H9 (cell line): ENCODE measurements around the gene TRAF3. TPM values are rescaled to one million over a fixed set of nuclear protein-coding genes. Genes with fewer than 3 reads are reported as not detected.

Source experiments
- DNase-seq: peaks from one replicate; pipeline ENCODE4 v3.0.0-alpha.2; 2017
- H2AFZ ChIP-seq: one replicate; pipeline ENCODE4 v1.6.1; 2013; ENCODE audit warnings: mild to moderate bottlenecking, low read length, control low read depth, moderate library complexity
- H2AK5ac ChIP-seq: 2 replicates; pipeline ENCODE4 v1.6.1; 2013; ENCODE audit warnings: low read length, control low read depth, mixed read lengths; ENCODE audit not compliant: insufficient read length
- H2BK120ac ChIP-seq: one replicate; pipeline ENCODE4 v1.6.1; 2013; ENCODE audit warnings: low read depth, mild to moderate bottlenecking, low read length, control low read depth, inconsistent platforms; ENCODE audit not compliant: poor library complexity, severe bottlenecking
- H2BK12ac ChIP-seq: 2 replicates; pipeline ENCODE4 v1.6.1; 2013; ENCODE audit warnings: low read length, control low read depth, mixed read lengths, low read depth; ENCODE audit not compliant: insufficient read length
- H2BK15ac ChIP-seq: 2 replicates; pipeline ENCODE4 v1.6.1; 2013; ENCODE audit warnings: low read depth, low read length, control low read depth
- H2BK20ac ChIP-seq: one replicate; pipeline ENCODE4 v1.6.1; 2013; ENCODE audit warnings: low read depth, mild to moderate bottlenecking, low read length, control low read depth, inconsistent platforms; ENCODE audit not compliant: poor library complexity, severe bottlenecking
- H2BK5ac ChIP-seq: 2 replicates; pipeline ENCODE4 v1.6.1; 2013; ENCODE audit warnings: low read length, control low read depth, mixed read lengths; ENCODE audit not compliant: insufficient read length
- H3K14ac ChIP-seq: 2 replicates; pipeline ENCODE4 v1.6.1; 2013; ENCODE audit warnings: low read length, control low read depth; ENCODE audit not compliant: insufficient read depth
- H3K18ac ChIP-seq: 2 replicates; pipeline ENCODE4 v1.6.1; 2013; ENCODE audit warnings: low read depth, mild to moderate bottlenecking, mixed read lengths, low read length, control low read depth; ENCODE audit not compliant: insufficient read length
- H3K23ac ChIP-seq: 2 replicates; pipeline ENCODE4 v1.6.1; 2013; ENCODE audit warnings: low read length, control low read depth, mixed read lengths, low read depth; ENCODE audit not compliant: insufficient read length
- H3K23me2 ChIP-seq: 2 replicates; pipeline ENCODE4 v1.6.1; 2013; ENCODE audit warnings: low read depth, mild to moderate bottlenecking, mixed read lengths, low read length, control low read depth; ENCODE audit not compliant: insufficient read length, poor library complexity, severe bottlenecking
- H3K27ac ChIP-seq: 2 replicates; pipeline ENCODE4 v1.5.1; 2013; ENCODE audit warnings: low read length, control low read depth, mixed read lengths, low read depth; ENCODE audit not compliant: insufficient read length
- H3K27me3 ChIP-seq: 2 replicates; pipeline ENCODE4 v1.6.1; 2013; ENCODE audit warnings: low read length, control low read depth, inconsistent platforms; ENCODE audit not compliant: insufficient read depth
- H3K4ac ChIP-seq: 2 replicates; pipeline ENCODE4 v1.6.1; 2013; ENCODE audit warnings: low read depth, mild to moderate bottlenecking, control low read depth, inconsistent platforms, low read length, moderate library complexity
- H3K4me1 ChIP-seq: 2 replicates; pipeline ENCODE4 v1.6.1; 2013; ENCODE audit warnings: low read length, control low read depth, inconsistent platforms; ENCODE audit not compliant: insufficient read depth
- H3K4me2 ChIP-seq: 2 replicates; pipeline ENCODE4 v1.6.1; 2013; ENCODE audit warnings: low read length, control low read depth, mixed read lengths; ENCODE audit not compliant: insufficient read length, insufficient read depth
- H3K56ac ChIP-seq: 2 replicates; pipeline ENCODE4 v1.6.1; 2013; ENCODE audit warnings: low read depth, mild to moderate bottlenecking, mixed read lengths, low read length, control low read depth; ENCODE audit not compliant: insufficient read length
- H3K79me1 ChIP-seq: 2 replicates; pipeline ENCODE4 v1.6.1; 2013; ENCODE audit warnings: low read depth, mild to moderate bottlenecking, moderate library complexity, low read length, control low read depth, inconsistent platforms; ENCODE audit not compliant: insufficient read depth, poor library complexity, severe bottlenecking
- H3K79me2 ChIP-seq: 2 replicates; pipeline ENCODE4 v1.6.1; 2013; ENCODE audit warnings: low read length, control low read depth, inconsistent platforms; ENCODE audit not compliant: insufficient read depth
- H3K9ac ChIP-seq: 2 replicates; pipeline ENCODE4 v1.6.1; 2013; ENCODE audit warnings: low read length, control low read depth, mixed read lengths; ENCODE audit not compliant: insufficient read length; ENCODE audit errors: extremely low read depth
- H3K9me3 ChIP-seq: one replicate; pipeline ENCODE4 v1.6.1; 2013; ENCODE audit warnings: low read depth, low read length, inconsistent platforms; ENCODE audit not compliant: control insufficient read depth
- H3T11ph ChIP-seq: one replicate; pipeline ENCODE4 v1.6.1; 2013; ENCODE audit warnings: mild to moderate bottlenecking, low read length, control low read depth, inconsistent platforms
- H4K20me1 ChIP-seq: one replicate; pipeline ENCODE4 v1.6.1; 2013; ENCODE audit not compliant: control insufficient read depth, insufficient read length, insufficient read depth
- H4K5ac ChIP-seq: 2 replicates; pipeline ENCODE4 v1.6.1; 2013; ENCODE audit warnings: low read depth, mild to moderate bottlenecking, mixed read lengths, low read length, control low read depth; ENCODE audit not compliant: insufficient read length
- H4K8ac ChIP-seq: replicated peaks from 2 replicates; pipeline ENCODE4 v1.6.1; 2013; ENCODE audit warnings: low read length, control low read depth, mixed read lengths, low read depth; ENCODE audit not compliant: insufficient read length
- H4K91ac ChIP-seq: 2 replicates; pipeline ENCODE4 v1.6.1; 2013; ENCODE audit warnings: low read depth, mild to moderate bottlenecking, moderate library complexity, mixed read lengths, low read length, control low read depth; ENCODE audit not compliant: insufficient read length
- H3K27ac Mint-ChIP-seq, 3 experiments: 2 replicates in 2 of 3; 3 replicates in 1 of 3; pipeline ENCODE4 v1.8.0; 2020 to 2021; ENCODE audit warnings: mixed read lengths in 3 of 3, mild to moderate bottlenecking in 1 of 3, moderate library complexity in 1 of 3
- H3K27me3 Mint-ChIP-seq: 2 replicates; pipeline ENCODE4 v1.8.0; 2021; ENCODE audit warnings: low read depth, mild to moderate bottlenecking, moderate library complexity, mixed read lengths
- H3K36me3 Mint-ChIP-seq, 3 experiments: 2 replicates in 2 of 3; 3 replicates in 1 of 3; pipeline ENCODE4 v1.8.0; 2020 to 2021; ENCODE audit warnings: low read depth in 3 of 3, mixed read lengths in 3 of 3; ENCODE audit not compliant: insufficient read depth in 1 of 3
- H3K4me1 Mint-ChIP-seq, 2 experiments: 2 replicates each; pipeline ENCODE4 v1.8.0; 2020; ENCODE audit warnings: mixed read lengths in 2 of 2
- H3K4me3 Mint-ChIP-seq, 2 experiments: 2 replicates in 1 of 2; 3 replicates in 1 of 2; pipeline ENCODE4 v1.8.0; 2020 to 2021; ENCODE audit warnings: mild to moderate bottlenecking in 2 of 2, mixed read lengths in 2 of 2, moderate library complexity in 1 of 2
- H3K9me3 Mint-ChIP-seq, 2 experiments: 2 replicates in 1 of 2; 3 replicates in 1 of 2; pipeline ENCODE4 v1.8.0; 2020; ENCODE audit warnings: mild to moderate bottlenecking in 2 of 2, mixed read lengths in 2 of 2, moderate library complexity in 1 of 2
- WGBS: extraction: QIAGEN DNeasy Blood & Tissue Kit; methylation state at CpG from one replicate; pipeline ENCODE4 v1.1.7; 2013; ENCODE audit warnings: missing lambda C conversion rate, low lambda C conversion rate, mixed read lengths; ENCODE audit not compliant: insufficient read length; ENCODE audit errors: extremely low coverage; 5-methylcytosine and 5-hydroxymethylcytosine counted together
- total RNA-seq: library from RNA; stranded (reverse); gene quantifications from 2 replicates; pipeline ENCODE4 v1.2.1, GENCODE V29; 2021
- TF ChIP-seq, protein P1 (sequence below): fragments of 200-600 bp; sonication (generic); conservative IDR thresholded peaks from 3 replicates; pipeline ENCODE4 v1.8.0; 2021; ENCODE audit warnings: antibody characterized with exemption, mild to moderate bottlenecking

TRAF3 gene
- total RNA-seq, 1 experiment from 2014 or later: 9.6 TPM

GRCh38 chr14:102920998-102921304 is 143.7 kb downstream of the TRAF3 start:
- no peak overlapping the region for H3K18ac ChIP-seq
- no peak overlapping the region for H3K27ac Mint-ChIP-seq

More at GRCh38 chr14:102920998-102921304, 143.7 kb downstream of the TRAF3 start:
- Histone ChIP-seq H3K27ac (no peak overlapping the region), H4K8ac (no peak overlapping the region), H3K9ac (no peak overlapping the region), H4K91ac (no peak overlapping the region), H3K14ac (no peak overlapping the region), H2BK5ac (no peak overlapping the region), H3T11ph (no peak overlapping the region), H2BK12ac (no peak overlapping the region), H3K23me2 (no peaks in the 10 kb centered on the region), H3K4me2 (no peak overlapping the region), H2BK120ac (no peak overlapping the region), H4K5ac (no peak overlapping the region), H2AK5ac (no peak overlapping the region), H2AFZ (no peak overlapping the region), H3K4me1 (no peaks in the 10 kb centered on the region), H3K79me1 (no peaks in the 10 kb centered on the region), H3K27me3 (peaks cover 23% of the 10 kb centered on the region), H3K79me2 (no peaks in the 10 kb centered on the region), H2BK20ac (no peak overlapping the region), H3K9me3 (no peaks in the 10 kb centered on the region), H3K4ac (no peak overlapping the region), H3K23ac (no peak overlapping the region), H4K20me1 (peaks cover 3% of the 10 kb centered on the region), H2BK15ac (no peak overlapping the region), H3K56ac (no peak overlapping the region)
- H3K36me3 Mint-ChIP-seq: no peaks in the 10 kb centered on the region
- no peak overlapping the region for H3K4me3 Mint-ChIP-seq
- DNase-seq: no peak
- H3K9me3 Mint-ChIP-seq: no peaks in the 10 kb centered on the region
- WGBS: 92% methylated on average over 1 of the region's 1 CpG
- peaks cover 5% of the 10 kb centered on the region for H3K27me3 Mint-ChIP-seq
- peaks cover 7 to 8% of the 10 kb centered on the region in 2 experiments for H3K4me1 Mint-ChIP-seq
- TF ChIP-seq, protein P1, sequence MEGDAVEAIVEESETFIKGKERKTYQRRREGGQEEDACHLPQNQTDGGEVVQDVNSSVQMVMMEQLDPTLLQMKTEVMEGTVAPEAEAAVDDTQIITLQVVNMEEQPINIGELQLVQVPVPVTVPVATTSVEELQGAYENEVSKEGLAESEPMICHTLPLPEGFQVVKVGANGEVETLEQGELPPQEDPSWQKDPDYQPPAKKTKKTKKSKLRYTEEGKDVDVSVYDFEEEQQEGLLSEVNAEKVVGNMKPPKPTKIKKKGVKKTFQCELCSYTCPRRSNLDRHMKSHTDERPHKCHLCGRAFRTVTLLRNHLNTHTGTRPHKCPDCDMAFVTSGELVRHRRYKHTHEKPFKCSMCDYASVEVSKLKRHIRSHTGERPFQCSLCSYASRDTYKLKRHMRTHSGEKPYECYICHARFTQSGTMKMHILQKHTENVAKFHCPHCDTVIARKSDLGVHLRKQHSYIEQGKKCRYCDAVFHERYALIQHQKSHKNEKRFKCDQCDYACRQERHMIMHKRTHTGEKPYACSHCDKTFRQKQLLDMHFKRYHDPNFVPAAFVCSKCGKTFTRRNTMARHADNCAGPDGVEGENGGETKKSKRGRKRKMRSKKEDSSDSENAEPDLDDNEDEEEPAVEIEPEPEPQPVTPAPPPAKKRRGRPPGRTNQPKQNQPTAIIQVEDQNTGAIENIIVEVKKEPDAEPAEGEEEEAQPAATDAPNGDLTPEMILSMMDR: no peak
